ENCODE results near the gene SLC16A4. TPM values are rescaled to one million over a fixed set of nuclear protein-coding genes. Genes with fewer than 3 reads are reported as not detected.

SLC16A4 gene
- total and polyA plus RNA-seq, 2 donors (not counting 1 experiment from before 2014, with no cell fraction given): 0.39 to 2.6 TPM

DNA sequence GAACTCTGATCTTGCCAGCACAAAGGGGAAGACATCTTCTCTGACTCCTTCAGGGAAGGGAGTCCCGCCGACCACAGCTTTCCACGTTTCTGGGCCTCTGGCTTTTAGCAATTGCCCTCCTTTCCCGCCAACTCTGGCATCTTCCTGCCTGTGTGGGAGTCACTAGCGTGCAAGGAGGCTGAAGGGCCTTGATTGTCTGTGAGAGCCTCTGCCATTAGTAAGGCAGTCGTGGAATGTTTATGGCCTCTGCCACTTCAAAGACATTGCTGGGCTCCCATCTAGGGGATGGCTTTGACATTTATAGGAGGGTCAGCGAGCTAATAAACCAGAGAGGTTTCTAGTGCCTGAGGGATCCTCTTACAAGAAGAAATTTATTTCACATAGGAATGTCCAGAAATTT lies 45.8 kb upstream of the SLC16A4 start:
- H3K27me3 Mint-ChIP-seq: peaks cover 42% of the 10 kb centered on the region
- whole genome bisulfite sequencing (ENCODE audit: insufficient coverage): 97% methylated on average over 6 of the region's 7 CpGs

DNA sequence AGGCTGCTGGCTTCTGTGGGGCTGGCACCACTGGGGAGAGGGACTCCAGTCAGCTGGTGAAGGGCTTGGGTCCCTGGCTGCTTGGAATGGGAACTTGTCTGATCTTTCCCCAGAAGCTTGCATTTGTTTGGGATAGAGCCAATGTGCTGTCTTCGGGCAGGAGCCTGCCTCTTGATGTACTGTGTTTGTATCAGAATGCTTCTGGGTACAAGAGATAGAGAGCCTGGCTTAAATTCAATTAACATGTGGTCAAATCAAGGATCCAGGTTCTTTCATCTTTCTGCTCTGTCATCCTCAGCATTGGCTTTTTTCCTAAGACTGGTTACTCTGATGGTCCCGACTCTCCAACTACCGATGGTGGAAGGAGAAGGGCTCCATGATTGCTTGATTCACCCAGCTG lies 44.1 kb upstream of the SLC16A4 start:
- Histone ChIP-seq H4K20me1 (ENCODE audit: control insufficient read depth, insufficient read depth, low read length, poor library complexity, severe bottlenecking) (no peaks in the 10 kb centered on the region), H3K27me3 (replicated peaks in 1 of 4; ENCODE audit: control extremely low read depth in 1 of 4, control insufficient read depth in 3 of 4, insufficient read depth in 4 of 4, low read length in 3 of 4) (peaks cover 0 to 6% (median 3%) of the 10 kb centered on the region in 4 experiments), H2AFZ (ENCODE audit: insufficient read depth, low read depth, low read length, poor library complexity, severe bottlenecking) (no peak overlapping the region), H3K4me1 (ENCODE audit: control insufficient read depth in 2 of 2, insufficient read depth in 2 of 2, low read length in 2 of 2) (no peaks in the 10 kb centered on the region), H3K4me3 (ENCODE audit: control extremely low read depth in 1 of 5, extremely low read depth in 1 of 5, insufficient read depth in 1 of 5, low read depth in 2 of 5, low read length in 4 of 5) (no peak overlapping the region), H3K4me2 (replicated peaks; ENCODE audit: low read depth, low read length, poor library complexity, severe bottlenecking) (no peak overlapping the region), H3K9ac (ENCODE audit: low read length) (no peak overlapping the region), H3K36me3 (replicated peaks in 1 of 2; ENCODE audit: control extremely low read depth in 1 of 2, control insufficient read depth in 1 of 2, extremely low read depth in 1 of 2, insufficient read depth in 2 of 2, low read length in 1 of 2) (no peaks in the 10 kb centered on the region), H3K79me2 (ENCODE audit: control insufficient read depth, insufficient read depth, low read length) (no peaks in the 10 kb centered on the region), H3K9me3 (ENCODE audit: control extremely low read depth in 1 of 3, control insufficient read depth in 2 of 3, insufficient read depth in 1 of 3, low read length in 2 of 3) (no peaks in the 10 kb centered on the region), H3K27ac (ENCODE audit: low read length in 2 of 2) (no peak overlapping the region)
- WGBS (ENCODE audit: insufficient coverage): 22% methylated on average over 2 of the region's 3 CpGs
- ChIA-PET POLR2A (no interaction called here), CTCF (interaction anchor here (0.6 to 2.0 kb wide), 4 partner anchors 89 to 408 kb away, joined by 3 to 7 read pairs (median 4); no protein-coding TSS in a partner anchor)
- no peaks in the 10 kb centered on the region for H3K9me3 Mint-ChIP-seq (ENCODE audit: insufficient read depth)
- H3K4me1 Mint-ChIP-seq: no peaks in the 10 kb centered on the region
- peaks cover 40% of the 10 kb centered on the region for H3K27me3 Mint-ChIP-seq
- no peak for ATAC-seq (ENCODE audit: low read depth)
- DNase-seq: no peak
- H3K4me3 Mint-ChIP-seq: no peak overlapping the region
- TF ChIP-seq, protein P1, sequence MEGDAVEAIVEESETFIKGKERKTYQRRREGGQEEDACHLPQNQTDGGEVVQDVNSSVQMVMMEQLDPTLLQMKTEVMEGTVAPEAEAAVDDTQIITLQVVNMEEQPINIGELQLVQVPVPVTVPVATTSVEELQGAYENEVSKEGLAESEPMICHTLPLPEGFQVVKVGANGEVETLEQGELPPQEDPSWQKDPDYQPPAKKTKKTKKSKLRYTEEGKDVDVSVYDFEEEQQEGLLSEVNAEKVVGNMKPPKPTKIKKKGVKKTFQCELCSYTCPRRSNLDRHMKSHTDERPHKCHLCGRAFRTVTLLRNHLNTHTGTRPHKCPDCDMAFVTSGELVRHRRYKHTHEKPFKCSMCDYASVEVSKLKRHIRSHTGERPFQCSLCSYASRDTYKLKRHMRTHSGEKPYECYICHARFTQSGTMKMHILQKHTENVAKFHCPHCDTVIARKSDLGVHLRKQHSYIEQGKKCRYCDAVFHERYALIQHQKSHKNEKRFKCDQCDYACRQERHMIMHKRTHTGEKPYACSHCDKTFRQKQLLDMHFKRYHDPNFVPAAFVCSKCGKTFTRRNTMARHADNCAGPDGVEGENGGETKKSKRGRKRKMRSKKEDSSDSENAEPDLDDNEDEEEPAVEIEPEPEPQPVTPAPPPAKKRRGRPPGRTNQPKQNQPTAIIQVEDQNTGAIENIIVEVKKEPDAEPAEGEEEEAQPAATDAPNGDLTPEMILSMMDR (IDR thresholded peaks at IDR 0.05): no peak
- no peak for TF ChIP-seq EZH2 (IDR thresholded peaks at IDR 0.05; ENCODE audit: borderline replicate concordance, insufficient read depth, low read depth, low read length, poor library complexity, severe bottlenecking)
- no peak overlapping the region for H3K27ac Mint-ChIP-seq
- intact Hi-C loops (cut with micrococcal nuclease): no loop called here

More for the DNA sequence above, 45.8 kb upstream of the SLC16A4 start:
- TF ChIP-seq EZH2 (IDR thresholded peaks at IDR 0.05; ENCODE audit: borderline replicate concordance, insufficient read depth, low read depth, low read length, poor library complexity, severe bottlenecking): no peak
- TF ChIP-seq, protein P1 (IDR thresholded peaks at IDR 0.05): no peak
- Histone ChIP-seq H3K4me2 (replicated peaks; ENCODE audit: low read depth, low read length, poor library complexity, severe bottlenecking) (no peak overlapping the region), H3K27ac (ENCODE audit: low read length in 2 of 2) (no peak overlapping the region), H3K9ac (ENCODE audit: low read length) (no peak overlapping the region), H2AFZ (ENCODE audit: insufficient read depth, low read depth, low read length, poor library complexity, severe bottlenecking) (no peak overlapping the region), H4K20me1 (ENCODE audit: control insufficient read depth, insufficient read depth, low read length, poor library complexity, severe bottlenecking) (no peaks in the 10 kb centered on the region), H3K27me3 (replicated peaks in 1 of 4; ENCODE audit: control extremely low read depth in 1 of 4, control insufficient read depth in 3 of 4, insufficient read depth in 4 of 4, low read length in 3 of 4) (peaks cover 0 to 6% (median 2%) of the 10 kb centered on the region in 4 experiments), H3K4me3 (ENCODE audit: control extremely low read depth in 1 of 5, extremely low read depth in 1 of 5, insufficient read depth in 1 of 5, low read depth in 2 of 5, low read length in 4 of 5) (no peak overlapping the region), H3K9me3 (ENCODE audit: control extremely low read depth in 1 of 3, control insufficient read depth in 2 of 3, insufficient read depth in 1 of 3, low read length in 2 of 3) (no peaks in the 10 kb centered on the region), H3K79me2 (ENCODE audit: control insufficient read depth, insufficient read depth, low read length) (no peaks in the 10 kb centered on the region), H3K36me3 (replicated peaks in 1 of 2; ENCODE audit: control extremely low read depth in 1 of 2, control insufficient read depth in 1 of 2, extremely low read depth in 1 of 2, insufficient read depth in 2 of 2, low read length in 1 of 2) (no peaks in the 10 kb centered on the region), H3K4me1 (ENCODE audit: control insufficient read depth in 2 of 2, insufficient read depth in 2 of 2, low read length in 2 of 2) (no peaks in the 10 kb centered on the region)
- H3K9me3 Mint-ChIP-seq (ENCODE audit: insufficient read depth): no peaks in the 10 kb centered on the region
- no peak for ATAC-seq (ENCODE audit: low read depth)
- no peak overlapping the region for H3K4me3 Mint-ChIP-seq
- no peaks in the 10 kb centered on the region for H3K4me1 Mint-ChIP-seq
- no peak overlapping the region for H3K27ac Mint-ChIP-seq
- ChIA-PET POLR2A (no interaction called here), CTCF (interaction anchor here (0.9 to 2.5 kb wide), 8 partner anchors 21 to 240 kb away, joined by 3 to 12 read pairs (median 4); no protein-coding TSS in a partner anchor)
- DNase-seq: no peak
- intact Hi-C loops (cut with micrococcal nuclease): no loop called here
